Colonic mucosa (tissue), 4 donors: Measurements from ENCODE around the gene EYA4. TPM values are rescaled to one million over a fixed set of nuclear protein-coding genes. Genes with fewer than 3 reads are reported as not detected.

Experiments used
- DNase-seq: peaks from one replicate; pipeline ENCODE4 v3.0.0-alpha.2; 2020
- H3K27ac ChIP-seq: fragments of 200-600 bp; one replicate; pipeline ENCODE4 v1.8.0; 2021
- H3K27me3 ChIP-seq: fragments of 200-600 bp; one replicate; pipeline ENCODE4 v1.8.0; 2021
- H3K36me3 ChIP-seq: fragments of 200-600 bp; one replicate; pipeline ENCODE4 v1.8.0; 2021
- H3K4me1 ChIP-seq: fragments of 200-600 bp; one replicate; pipeline ENCODE4 v1.8.0; 2021; ENCODE audit warnings: mild to moderate bottlenecking
- H3K4me3 ChIP-seq: fragments of 200-600 bp; one replicate; pipeline ENCODE4 v1.8.0; 2021
- H3K9ac ChIP-seq, 2 donors: one replicate each; pipeline ENCODE4 v1.7.0; 2013; ENCODE audit warnings: control low read depth in 2 of 2, low read depth in 2 of 2, low read length in 2 of 2
- H3K9me3 ChIP-seq: fragments of 200-600 bp; one replicate; pipeline ENCODE4 v1.8.0; 2021
- intact Hi-C: fragments of 100-400 bp; cut with DNase I; formaldehyde crosslinking; loops from one replicate; pipeline ENCODE4 v1.14.1; 2022
- total RNA-seq, 2 donors: library from RNA; stranded (reverse); fragmentation: NEBNext Ultra II Directional in 1 of 2; extraction: Animal tissue kit (Norgen Biotek cat#: 25700) in 1 of 2; gene quantifications; one replicate each; pipeline ENCODE4 v1.2.1, GENCODE V29; 2021
- TF ChIP-seq, protein P1 (sequence below): fragments of 200-600 bp; IDR thresholded peaks from one replicate; pipeline ENCODE4 v1.8.0; 2022; ENCODE audit warnings: antibody characterized with exemption, mild to moderate bottlenecking
- donor health status: healthy.
- donor health status: DM: no; HTN: no; CAD: no.
- donor health status: DM: no; HTN: no; CAD: no.

Gene EYA4
- total RNA-seq, 2 donors from 2014 or later: 0.05 TPM; not detected in 1

DNA sequence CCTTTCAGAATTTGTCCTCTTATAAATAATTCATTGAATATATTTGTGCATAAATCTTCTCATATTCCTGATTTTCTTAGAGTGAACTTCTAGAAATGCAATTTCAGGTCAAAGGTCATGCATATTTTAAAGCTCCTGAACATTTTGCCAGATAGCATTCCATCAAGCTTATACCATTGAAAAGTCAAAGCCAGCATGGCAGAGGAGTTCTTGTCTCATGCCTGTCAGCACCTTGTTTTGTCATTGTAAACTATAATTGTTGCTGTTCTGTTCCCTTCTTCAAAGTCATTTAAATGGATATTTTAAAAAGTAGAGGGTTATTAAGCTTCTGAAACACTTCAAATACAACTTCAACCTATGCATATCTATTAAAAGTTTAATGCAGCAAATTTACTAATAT lies 170.6 kb downstream of the EYA4 start:
- Histone ChIP-seq H3K36me3 (no peaks in the 10 kb centered on the region), H3K9me3 (no peaks in the 10 kb centered on the region), H3K27me3 (no peaks in the 10 kb centered on the region), H3K4me1 (no peaks in the 10 kb centered on the region), H3K4me3 (no peak overlapping the region), H3K27ac (no peak overlapping the region), H3K9ac (no peak overlapping the region)
- TF ChIP-seq, protein P1, sequence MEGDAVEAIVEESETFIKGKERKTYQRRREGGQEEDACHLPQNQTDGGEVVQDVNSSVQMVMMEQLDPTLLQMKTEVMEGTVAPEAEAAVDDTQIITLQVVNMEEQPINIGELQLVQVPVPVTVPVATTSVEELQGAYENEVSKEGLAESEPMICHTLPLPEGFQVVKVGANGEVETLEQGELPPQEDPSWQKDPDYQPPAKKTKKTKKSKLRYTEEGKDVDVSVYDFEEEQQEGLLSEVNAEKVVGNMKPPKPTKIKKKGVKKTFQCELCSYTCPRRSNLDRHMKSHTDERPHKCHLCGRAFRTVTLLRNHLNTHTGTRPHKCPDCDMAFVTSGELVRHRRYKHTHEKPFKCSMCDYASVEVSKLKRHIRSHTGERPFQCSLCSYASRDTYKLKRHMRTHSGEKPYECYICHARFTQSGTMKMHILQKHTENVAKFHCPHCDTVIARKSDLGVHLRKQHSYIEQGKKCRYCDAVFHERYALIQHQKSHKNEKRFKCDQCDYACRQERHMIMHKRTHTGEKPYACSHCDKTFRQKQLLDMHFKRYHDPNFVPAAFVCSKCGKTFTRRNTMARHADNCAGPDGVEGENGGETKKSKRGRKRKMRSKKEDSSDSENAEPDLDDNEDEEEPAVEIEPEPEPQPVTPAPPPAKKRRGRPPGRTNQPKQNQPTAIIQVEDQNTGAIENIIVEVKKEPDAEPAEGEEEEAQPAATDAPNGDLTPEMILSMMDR: no peak
- intact Hi-C loops: no loop called here
- no peak for DNase-seq

DNA sequence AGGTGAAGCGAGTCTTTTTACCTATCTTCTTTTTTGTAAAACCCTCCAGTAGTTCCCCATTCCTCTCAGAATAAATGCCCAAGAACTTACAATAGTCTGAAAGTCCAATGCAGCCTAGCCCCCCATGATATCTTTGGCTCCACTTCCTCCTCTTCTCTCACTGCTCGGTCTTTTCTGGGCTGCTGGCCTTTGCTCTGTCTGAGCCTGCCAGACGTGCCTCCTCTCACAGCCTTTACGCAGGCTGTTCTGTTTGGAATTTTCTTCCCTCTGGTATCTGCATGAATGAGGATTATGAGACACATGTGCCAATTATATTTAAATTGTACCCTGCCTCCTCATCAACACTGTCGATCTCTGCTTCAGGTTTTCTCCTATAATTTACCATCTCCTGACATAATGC lies 174.1 kb downstream of the EYA4 start:
- H3K9me3 ChIP-seq: no peaks in the 10 kb centered on the region
- DNase-seq: no peak
- intact Hi-C loops: no loop called here
- TF ChIP-seq, protein P1: no peak
- H3K27ac ChIP-seq: no peak overlapping the region
- H3K9ac ChIP-seq: no peak overlapping the region
- no peaks in the 10 kb centered on the region for H3K36me3 ChIP-seq
- H3K4me1 ChIP-seq: no peaks in the 10 kb centered on the region
- no peak overlapping the region for H3K4me3 ChIP-seq
- H3K27me3 ChIP-seq: no peaks in the 10 kb centered on the region

DNA sequence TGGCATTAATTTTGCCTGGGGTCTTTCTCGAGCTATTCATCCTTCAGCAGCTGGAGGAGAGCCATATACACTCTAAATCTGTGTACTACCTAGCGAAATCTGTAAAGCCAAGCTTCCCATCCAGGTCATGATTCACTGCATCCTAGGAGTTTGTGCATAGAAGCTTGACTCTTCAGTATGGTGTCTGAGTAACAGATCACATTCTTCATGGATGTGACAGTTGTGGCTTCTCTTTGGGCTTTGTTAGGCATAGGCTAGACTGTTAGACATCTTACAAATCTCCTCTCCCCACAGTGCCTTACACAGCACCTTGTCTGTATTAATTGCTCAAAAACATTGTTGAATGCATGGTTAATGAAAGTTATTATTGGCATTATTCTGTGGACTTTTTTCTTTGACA lies 177.0 kb downstream of the EYA4 start:
- TF ChIP-seq, protein P1: no peak
- no peak overlapping the region for H3K27ac ChIP-seq
- intact Hi-C loops: no loop called here
- H3K36me3 ChIP-seq: no peaks in the 10 kb centered on the region
- DNase-seq: no peak
- H3K4me1 ChIP-seq: no peaks in the 10 kb centered on the region
- no peak overlapping the region for H3K4me3 ChIP-seq
- H3K27me3 ChIP-seq: no peaks in the 10 kb centered on the region
- no peaks in the 10 kb centered on the region for H3K9me3 ChIP-seq
- no peak overlapping the region for H3K9ac ChIP-seq

DNA sequence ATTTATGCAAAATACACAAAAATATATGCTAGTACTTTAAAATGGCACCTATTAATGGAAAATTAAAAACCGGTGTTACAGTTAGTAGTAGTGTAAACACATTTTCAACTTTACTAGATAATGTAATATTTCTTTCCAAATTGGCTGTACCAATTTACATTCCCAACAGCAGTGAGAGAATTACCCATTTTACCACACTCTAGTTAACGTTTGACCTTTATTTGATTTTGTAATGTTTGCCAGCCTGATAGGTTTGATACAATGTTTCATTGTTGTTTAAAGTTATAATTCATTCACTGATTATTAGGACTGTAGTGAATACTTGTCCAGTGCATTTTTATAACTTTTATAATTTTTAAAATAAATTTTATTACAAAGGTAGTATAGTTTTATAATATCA lies 182.1 kb downstream of the EYA4 start:
- no peaks in the 10 kb centered on the region for H3K4me1 ChIP-seq
- no peak overlapping the region for H3K27ac ChIP-seq
- H3K4me3 ChIP-seq: no peak overlapping the region
- TF ChIP-seq, protein P1: no peak
- intact Hi-C loops: no loop called here
- no peak for DNase-seq
- H3K9ac ChIP-seq: no peak overlapping the region
- H3K36me3 ChIP-seq: no peaks in the 10 kb centered on the region
- no peaks in the 10 kb centered on the region for H3K9me3 ChIP-seq
- no peaks in the 10 kb centered on the region for H3K27me3 ChIP-seq

DNA sequence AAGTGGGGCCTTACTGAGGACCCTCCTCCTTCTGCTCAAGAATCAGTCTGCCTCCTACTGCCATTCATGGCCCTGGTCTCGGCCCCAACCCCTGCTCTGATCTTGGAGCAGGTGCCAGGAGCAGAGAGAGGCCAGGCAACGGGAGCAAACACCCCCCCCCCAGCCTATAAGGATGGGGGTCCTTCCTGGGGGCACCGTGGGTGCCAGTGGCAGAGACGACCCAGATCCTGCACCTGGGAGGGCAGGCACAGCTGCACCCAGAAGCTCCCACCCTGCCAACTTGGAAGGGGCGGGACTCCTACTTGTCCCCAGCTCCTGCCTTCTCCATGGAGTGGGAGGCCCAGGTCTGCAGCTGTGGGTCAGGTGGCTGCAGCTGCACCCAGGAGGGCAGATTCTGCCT lies 183.2 kb downstream of the EYA4 start:
- TF ChIP-seq, protein P1: no peak
- H3K36me3 ChIP-seq: no peaks in the 10 kb centered on the region
- H3K4me3 ChIP-seq: no peak overlapping the region
- no peak overlapping the region for H3K27ac ChIP-seq
- DNase-seq: no peak
- no peaks in the 10 kb centered on the region for H3K4me1 ChIP-seq
- no peaks in the 10 kb centered on the region for H3K9me3 ChIP-seq
- no peaks in the 10 kb centered on the region for H3K27me3 ChIP-seq
- no peak overlapping the region for H3K9ac ChIP-seq
- intact Hi-C loops: no loop called here

DNA sequence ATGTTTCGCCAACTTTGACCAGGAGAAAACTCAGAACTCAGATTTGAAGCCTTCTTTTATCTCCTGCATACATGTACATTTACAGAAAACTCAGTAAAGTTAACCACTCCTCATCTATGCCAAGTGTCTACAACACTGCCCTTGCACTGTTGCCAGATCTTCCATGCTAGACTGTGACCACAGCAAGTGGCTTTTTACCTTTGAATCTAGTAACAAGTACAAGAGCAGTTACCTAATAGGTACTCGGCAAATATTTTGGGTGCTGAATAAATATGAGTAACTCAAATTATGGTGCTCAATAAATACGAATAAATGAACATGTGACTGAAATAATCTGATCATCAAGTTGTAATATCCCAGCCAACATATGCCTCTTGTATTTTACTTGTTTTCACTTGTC lies 184.9 kb downstream of the EYA4 start:
- H3K9me3 ChIP-seq: no peaks in the 10 kb centered on the region
- H3K27ac ChIP-seq: no peak overlapping the region
- TF ChIP-seq, protein P1: no peak
- intact Hi-C loops: no loop called here
- no peaks in the 10 kb centered on the region for H3K36me3 ChIP-seq
- H3K9ac ChIP-seq: no peak overlapping the region
- no peaks in the 10 kb centered on the region for H3K4me1 ChIP-seq
- no peaks in the 10 kb centered on the region for H3K27me3 ChIP-seq
- DNase-seq: no peak
- no peak overlapping the region for H3K4me3 ChIP-seq
